Right ventricle myocardium superior (tissue), 1 donor: ENCODE measurements around the gene ZNF296. TPM values are rescaled to one million over a fixed set of nuclear protein-coding genes. Genes with fewer than 3 reads are reported as not detected.
A peak's percentile ranks its signal among the peaks of the same experiment; 100 is the strongest.
"Not testable (repeated sequence)": the region's sequence is repeated elsewhere in the genome, so short reads cannot be mapped to it uniquely, and the experiment has no call there.

Experiments used
- ATAC-seq: fragments of 200-7000 bp; cut with Tn5 transposase; one replicate; pipeline ENCODE4 v1.9.1; 2020; ENCODE audit warnings: mild to moderate bottlenecking; ENCODE audit not compliant: poor library complexity
- DNase-seq: peaks from one replicate; pipeline ENCODE4 v3.0.0-alpha.2; 2020
- intact Hi-C: fragments of 100-400 bp; cut with DNase I; formaldehyde crosslinking; loops from one replicate; pipeline ENCODE4 v1.11.2; 2022
- long read RNA-seq: library from polyadenylated mRNA; unstranded; transcript quantifications from one replicate; pipeline ENCODE4 v2.0.0, GENCODE V29; 2021
- total RNA-seq: library from RNA; stranded (reverse); fragmentation: NEBNext Ultra II Directional; extraction: Animal tissue kit (Norgen Biotek cat#: 25700); gene quantifications from one replicate; pipeline ENCODE4 v1.2.1, GENCODE V29; 2021
- donor health status: DM: no; HTN: yes; CAD: no; lungs with severe emphysema.

The ZNF296 gene
- 0.32 TPM for total RNA-seq
- long read RNA-seq, result 0 reads

GRCh38 chr19:45076029-45076850, at the start of gene ZNF296:
Gene ZNF296, minus strand, starts transcription at chr19:45076478. Its CDS starts 105 bp downstream, at chr19:45076373.
- intact Hi-C loops, result no loop called here
- ATAC-seq (peak; percentile 73), DNase-seq (peak; percentile 86)

DNA sequence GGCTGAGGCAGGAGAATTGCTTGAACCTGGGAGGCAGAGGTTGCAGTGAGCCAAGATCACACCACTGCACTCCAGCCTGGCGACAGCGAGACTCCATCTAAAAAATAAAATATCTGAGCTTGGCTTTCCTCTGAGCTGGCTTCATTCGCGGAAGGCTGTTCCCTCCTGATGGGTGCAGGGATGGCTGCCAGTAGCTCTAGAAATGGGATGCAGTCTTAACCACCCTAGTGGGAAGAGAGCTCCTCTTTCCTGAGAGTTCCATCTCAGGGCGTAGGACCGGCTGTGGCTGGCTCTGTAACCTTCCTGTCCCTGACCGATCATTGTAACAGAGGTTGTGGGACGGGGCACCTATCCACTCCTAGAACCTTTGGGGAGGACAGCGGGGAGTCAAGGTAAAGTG, 49.1 kb upstream of the ZNF296 start:
- no peak for DNase-seq
- intact Hi-C loops, result no loop called here
- ATAC-seq, result no peak

DNA sequence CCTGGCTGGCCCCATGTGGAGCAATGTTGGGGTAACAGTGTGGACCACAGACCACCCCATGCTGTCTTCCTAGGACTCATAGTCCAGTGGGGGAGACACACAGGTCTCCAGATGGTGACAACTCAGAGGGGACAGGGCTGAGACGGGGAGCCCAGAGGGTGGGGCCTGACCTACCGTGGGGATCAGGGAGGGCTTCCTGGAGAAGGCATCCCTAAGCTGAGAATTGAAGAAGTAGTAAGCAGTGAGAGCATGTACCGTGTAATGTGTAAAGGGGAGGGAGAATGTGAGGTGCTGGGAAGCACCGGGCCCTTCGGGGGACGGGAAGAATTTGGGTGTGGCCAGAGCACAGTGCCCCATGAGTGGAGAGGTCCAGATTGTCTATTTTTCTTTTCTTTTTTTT, 47.7 kb upstream of the ZNF296 start:
- no peak for DNase-seq
- no peak for ATAC-seq

DNA sequence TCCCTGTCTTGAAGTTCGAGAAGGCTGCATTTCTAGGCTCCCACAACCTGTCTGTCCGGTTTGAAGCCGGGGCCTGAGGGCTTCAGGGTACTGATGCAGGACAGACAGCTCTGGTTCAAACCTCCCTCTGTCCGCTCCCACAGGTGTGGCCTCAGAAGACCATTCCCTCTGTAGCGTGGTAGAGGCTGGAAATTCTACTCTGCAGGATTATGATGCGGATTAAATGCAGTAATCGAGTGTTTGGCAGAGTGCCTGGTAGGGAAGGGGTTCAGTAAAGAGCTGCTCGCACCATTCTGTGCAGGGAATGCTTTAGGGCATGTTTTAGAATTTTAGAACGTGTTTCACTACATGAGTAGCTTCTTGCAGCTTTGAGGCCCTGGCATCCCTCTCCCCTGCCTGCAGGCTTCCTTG, 47.2 kb upstream of the ZNF296 start:
- ATAC-seq (no peak), DNase-seq (no peak)
- intact Hi-C loops, result no loop called here

More for the DNA sequence above, 47.7 kb upstream of the ZNF296 start:
- intact Hi-C loops, result no loop called here

DNA sequence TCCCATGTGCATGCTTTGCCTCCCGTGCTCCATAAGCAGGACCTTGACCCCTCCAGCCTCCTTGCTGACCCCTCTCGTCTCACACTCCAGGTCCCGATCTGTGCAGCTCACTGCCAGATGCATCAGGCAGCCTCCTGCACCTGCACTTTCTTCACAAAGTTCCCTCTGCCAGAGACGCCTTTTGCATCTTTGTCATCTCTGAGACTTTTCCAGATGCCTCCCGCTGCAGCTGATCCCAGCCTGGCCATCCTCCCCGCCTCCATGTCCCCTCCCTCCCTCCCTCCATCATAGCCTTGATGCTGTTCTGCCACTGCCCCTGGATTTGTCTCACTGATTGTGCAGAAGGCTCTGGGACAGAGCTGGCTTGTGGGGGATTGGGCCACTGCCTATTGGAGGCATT, 46.6 kb upstream of the ZNF296 start:
- intact Hi-C loops, result no loop called here
- no peak for ATAC-seq
- no peak for DNase-seq

DNA sequence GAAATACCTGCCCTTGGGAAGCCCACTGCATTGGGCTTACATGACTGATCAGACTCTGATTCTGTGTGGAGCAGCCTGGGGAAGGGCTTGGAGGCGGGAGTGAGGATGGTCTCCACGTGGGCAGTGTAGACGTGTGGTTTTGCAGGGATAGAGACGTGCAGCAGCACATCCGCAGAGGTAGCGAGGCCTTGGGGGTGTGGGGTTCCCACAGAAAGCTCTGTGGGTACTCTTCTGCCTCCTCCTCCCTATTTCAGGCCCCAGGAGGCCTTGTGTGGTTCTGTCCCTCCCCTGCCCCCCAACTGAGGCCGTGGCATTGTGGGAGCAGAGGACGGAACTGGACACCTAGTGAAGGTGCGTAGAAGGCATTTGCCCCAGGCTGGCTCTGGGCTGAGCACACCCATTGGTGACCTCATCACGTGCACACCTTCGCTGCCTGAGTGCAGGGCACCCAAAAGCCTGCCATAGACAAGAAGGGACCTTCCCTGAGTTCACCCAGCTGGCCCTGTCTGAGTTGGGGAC, 45.6 kb upstream of the ZNF296 start:
- no peak for DNase-seq
- no peak for ATAC-seq
- intact Hi-C loops, result no loop called here

- ATAC-seq (no peak), DNase-seq (no peak)
- intact Hi-C loops, result no loop called here
Measured at GRCh38 chr19:45119582-45119981, 43.3 kb upstream of the ZNF296 start.

DNA sequence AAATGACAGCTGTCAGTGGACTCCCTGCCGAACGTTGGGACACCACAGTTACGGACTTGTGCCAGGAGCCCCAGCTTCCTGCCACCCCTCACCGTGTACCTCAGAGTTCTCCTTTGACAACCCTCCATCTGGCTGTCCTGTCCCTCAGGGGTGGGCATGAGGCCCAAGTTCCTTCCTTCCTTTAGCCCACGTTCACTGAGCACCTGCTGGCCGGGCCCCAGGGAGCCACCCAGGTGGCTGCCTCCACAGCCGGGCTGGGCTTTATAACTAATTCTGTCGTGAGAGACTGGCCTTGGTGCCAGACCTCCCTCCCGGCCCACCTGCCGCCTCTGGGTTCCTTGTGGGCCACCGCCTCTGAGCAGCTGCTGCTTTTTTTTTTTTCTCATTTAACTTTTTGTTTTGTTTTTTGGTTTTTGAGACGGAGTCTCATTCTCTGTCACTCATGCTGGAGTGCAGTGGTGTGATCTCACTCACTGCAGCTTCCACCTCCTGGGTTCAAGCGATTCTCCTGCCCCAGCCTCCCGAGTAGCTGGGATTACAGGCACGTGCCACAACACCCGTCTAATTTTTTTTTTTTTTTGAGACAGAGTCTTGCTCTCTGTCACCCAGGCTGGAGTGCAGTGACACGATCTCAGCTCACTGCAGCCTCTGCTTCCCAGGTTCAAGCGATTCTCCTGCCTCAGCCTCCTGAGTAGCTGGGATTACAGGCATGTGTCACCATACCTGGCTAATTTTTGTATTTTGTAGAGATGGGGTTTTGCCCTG, 42.5 kb upstream of the ZNF296 start:
- ATAC-seq, intact Hi-C loops, DNase-seq: not testable (repeated sequence)

GRCh38 chr19:45118106-45118505, 41.8 kb upstream of the ZNF296 start:
- intact Hi-C loops, result no loop called here
- ATAC-seq (no peak), DNase-seq (no peak)

DNA sequence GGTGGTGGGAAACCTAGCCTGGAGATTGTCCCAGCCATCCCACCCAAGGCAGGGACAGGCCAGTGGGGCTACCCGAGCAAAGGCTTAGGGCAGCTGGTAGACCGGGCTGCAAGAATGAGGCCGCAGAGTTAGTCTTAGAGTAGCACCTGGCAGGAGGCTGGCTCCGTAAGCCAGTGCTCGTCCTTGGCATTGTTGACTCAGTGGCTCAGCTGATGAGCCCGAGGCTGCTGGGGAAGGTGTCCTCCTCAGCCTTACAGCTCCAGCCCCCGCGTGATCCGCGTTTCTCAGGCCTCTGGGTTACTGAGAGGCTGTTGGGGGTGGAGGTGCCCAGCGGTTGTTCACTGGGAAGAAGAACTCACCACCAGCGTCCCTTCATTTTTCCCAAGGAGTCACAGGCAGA, 41.4 kb upstream of the ZNF296 start:
- DNase-seq, result no peak
- ATAC-seq, result no peak

DNA sequence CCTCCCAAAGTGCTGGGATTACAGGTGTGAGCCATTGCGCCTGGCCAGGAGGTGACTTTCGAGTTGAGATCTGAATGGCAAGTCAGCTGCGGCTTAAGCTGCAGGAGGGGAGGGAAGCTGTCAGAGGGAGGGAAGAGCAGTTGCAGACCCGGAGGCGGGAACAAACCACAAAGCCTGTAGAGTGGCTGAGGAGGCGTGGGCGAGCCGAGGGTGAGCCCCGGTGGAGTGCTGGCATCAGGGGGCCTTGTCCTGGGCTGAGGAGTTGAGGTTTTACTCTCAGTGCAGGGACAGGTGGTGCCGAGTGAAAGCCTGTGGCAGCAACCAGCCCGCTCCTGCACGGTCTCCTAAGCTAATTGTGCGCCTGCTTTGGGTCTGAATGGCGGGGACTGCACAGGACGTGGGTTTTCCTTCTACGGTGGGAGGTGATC, 40.9 kb upstream of the ZNF296 start:
- DNase-seq (no peak), ATAC-seq (no peak)
- intact Hi-C loops, result no loop called here

More for the DNA sequence above, 41.4 kb upstream of the ZNF296 start:
- intact Hi-C loops, result no loop called here

DNA sequence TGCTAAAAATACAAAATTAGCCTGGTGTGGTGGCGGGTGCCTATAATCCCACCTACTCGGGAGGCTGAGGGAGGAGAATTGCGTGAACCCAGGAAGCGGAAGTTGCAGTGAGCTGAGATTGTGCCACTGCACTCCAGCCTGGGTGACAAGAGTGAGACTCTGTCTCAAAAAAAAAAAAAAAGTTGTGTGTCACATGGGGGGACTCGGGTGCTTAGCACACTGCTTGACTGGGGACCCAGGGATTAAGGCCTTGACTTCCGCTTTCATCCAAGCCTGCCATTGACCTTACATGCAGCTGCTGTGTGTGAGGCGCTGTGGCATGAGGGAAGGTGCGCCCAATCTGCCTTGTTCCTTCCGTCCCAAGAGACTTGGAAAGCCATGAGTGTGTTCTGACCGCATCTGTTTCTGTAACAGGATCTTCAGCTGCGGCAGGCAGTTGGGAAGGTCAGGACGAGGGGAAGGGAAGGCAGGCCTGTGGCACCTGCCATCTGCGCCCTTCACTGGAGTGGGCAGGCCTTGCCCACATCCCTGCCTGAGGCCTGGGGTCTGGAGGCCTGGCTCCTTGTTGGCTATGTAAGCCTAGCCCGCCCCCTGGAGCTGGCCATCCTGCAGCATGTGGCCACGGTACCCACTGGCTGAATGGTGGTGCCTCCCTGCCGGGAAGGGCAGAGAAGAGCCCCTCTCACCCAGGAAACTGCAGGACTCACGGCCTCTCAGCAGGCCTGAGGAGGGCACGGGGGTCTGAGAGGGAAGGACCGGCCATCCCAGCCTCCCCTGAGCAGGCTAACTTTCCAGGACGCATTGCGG, 39.7 kb upstream of the ZNF296 start:
- intact Hi-C loops, result no loop called here
- DNase-seq (no peak), ATAC-seq (no peak)

- intact Hi-C loops, result no loop called here
- DNase-seq (no peak), ATAC-seq (no peak)
Measured at GRCh38 chr19:45114116-45114515, 37.8 kb upstream of the ZNF296 start.

DNA sequence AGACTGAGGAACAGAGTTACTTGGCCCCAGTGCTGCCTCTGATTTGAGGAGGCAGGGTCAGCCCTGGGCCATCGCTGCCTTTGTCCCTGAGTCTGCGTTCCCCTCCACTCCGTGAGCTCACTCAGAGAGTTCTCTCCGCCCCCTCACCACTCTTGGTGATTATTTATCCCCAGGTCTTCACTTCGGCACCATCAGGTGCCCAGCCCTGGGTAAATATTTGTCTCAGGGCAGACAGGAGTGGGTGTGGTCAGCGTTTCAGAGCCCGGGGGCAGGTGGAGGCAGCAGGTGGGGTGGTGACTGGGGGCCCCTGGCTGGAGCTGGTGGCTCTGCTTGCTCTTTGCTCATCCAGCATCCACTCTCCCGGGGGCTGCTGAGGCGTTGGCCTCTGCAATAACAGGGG, 37.4 kb upstream of the ZNF296 start:
- DNase-seq (no peak), ATAC-seq (no peak)
- intact Hi-C loops, result no loop called here

DNA sequence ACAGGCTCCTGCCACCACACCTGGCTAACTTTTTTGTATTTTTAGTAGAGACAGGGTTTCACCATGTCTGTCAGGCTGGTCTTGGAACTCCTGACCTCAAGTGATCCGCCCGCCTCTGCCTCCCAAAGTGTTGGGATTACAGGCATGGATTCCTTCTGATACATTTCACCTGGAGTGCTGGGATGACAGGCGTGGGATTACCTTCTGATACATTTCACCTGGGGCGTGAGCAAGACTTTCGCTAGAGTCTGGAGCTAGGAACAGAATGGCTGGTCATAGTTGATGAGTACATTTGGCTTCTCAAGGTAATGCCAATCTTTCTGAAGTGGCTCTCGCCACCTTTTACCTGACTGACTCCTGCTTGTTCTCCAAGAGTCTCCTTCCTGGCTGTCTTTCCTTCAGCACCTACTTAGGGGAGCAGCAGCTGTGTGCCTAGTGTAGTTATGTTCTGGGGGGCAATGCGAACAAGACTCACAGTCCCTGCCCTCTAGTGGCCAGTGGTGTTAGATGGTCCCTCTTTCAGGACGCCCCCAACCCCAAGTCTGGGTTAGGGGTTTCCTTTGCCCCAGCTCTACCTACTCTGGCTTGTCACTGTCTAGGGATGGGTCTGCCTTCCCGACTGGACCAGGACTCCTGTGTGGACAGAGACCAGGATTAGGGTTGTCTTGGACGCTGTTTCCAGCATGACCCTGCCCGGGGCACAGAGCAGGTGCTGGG, 36.0 kb upstream of the ZNF296 start:
- no peak for DNase-seq
- intact Hi-C loops, result no loop called here
- no peak for ATAC-seq

DNA sequence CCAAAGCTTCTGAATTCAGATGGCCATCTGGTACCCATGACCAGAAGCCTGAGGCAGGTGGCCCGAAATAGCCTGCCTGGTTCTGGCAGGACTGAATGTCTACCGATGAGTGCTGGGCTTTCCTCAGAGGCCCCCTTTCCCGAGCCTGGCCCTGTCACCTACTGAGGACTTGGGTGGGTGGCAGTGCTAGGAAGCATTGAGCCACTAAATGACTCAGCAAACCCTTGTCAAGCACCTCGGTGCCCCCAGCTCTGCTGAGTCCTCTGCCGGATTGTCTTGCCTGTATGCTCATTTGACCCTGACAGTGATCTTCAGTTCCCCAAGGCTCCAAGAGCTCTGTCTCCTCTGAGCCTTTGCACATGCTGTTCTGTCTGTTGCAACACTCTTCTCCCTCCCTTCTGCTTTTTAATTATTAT, 34.6 kb upstream of the ZNF296 start:
- intact Hi-C loops, result no loop called here
- peak; percentile 38 for ATAC-seq
- DNase-seq, result no peak

GRCh38 chr19:45107621-45108150, 31.4 kb upstream of the ZNF296 start:
- intact Hi-C loops, result no loop called here
- ATAC-seq (no peak), DNase-seq (no peak)

- ATAC-seq, intact Hi-C loops, DNase-seq: not testable (repeated sequence)
Measured at GRCh38 chr19:45106363-45106762, 30.1 kb upstream of the ZNF296 start.
